IPS-18a (cell line): ENCODE measurements around the gene LYPD4.
"Not testable (repeated sequence)": the region's sequence is repeated elsewhere in the genome, so short reads cannot be mapped to it uniquely, and the experiment has no call there.

Experiments used
- H3K27ac ChIP-seq: one replicate; pipeline ENCODE4 v1.5.1; 2013; ENCODE audit warnings: low read length
- H3K27me3 ChIP-seq: one replicate; pipeline ENCODE4 v1.6.1; 2013; ENCODE audit warnings: mild to moderate bottlenecking, low read length; ENCODE audit not compliant: control insufficient read depth, insufficient read depth
- H3K36me3 ChIP-seq: one replicate; pipeline ENCODE4 v1.6.1; 2013; ENCODE audit warnings: low read depth, low read length; ENCODE audit not compliant: control insufficient read depth
- H3K4me1 ChIP-seq: one replicate; pipeline ENCODE4 v1.6.1; 2013; ENCODE audit warnings: low read depth, low read length; ENCODE audit not compliant: control insufficient read depth
- H3K4me3 ChIP-seq: one replicate; pipeline ENCODE4 v1.5.1; 2013; ENCODE audit warnings: low read length
- H3K9ac ChIP-seq: one replicate; pipeline ENCODE4 v1.6.1; 2013; ENCODE audit warnings: mild to moderate bottlenecking, low read length, moderate library complexity
- H3K9me3 ChIP-seq: one replicate; pipeline ENCODE4 v1.6.1; 2013; ENCODE audit warnings: low read depth, low read length; ENCODE audit not compliant: control insufficient read depth

LYPD4 gene

DNA sequence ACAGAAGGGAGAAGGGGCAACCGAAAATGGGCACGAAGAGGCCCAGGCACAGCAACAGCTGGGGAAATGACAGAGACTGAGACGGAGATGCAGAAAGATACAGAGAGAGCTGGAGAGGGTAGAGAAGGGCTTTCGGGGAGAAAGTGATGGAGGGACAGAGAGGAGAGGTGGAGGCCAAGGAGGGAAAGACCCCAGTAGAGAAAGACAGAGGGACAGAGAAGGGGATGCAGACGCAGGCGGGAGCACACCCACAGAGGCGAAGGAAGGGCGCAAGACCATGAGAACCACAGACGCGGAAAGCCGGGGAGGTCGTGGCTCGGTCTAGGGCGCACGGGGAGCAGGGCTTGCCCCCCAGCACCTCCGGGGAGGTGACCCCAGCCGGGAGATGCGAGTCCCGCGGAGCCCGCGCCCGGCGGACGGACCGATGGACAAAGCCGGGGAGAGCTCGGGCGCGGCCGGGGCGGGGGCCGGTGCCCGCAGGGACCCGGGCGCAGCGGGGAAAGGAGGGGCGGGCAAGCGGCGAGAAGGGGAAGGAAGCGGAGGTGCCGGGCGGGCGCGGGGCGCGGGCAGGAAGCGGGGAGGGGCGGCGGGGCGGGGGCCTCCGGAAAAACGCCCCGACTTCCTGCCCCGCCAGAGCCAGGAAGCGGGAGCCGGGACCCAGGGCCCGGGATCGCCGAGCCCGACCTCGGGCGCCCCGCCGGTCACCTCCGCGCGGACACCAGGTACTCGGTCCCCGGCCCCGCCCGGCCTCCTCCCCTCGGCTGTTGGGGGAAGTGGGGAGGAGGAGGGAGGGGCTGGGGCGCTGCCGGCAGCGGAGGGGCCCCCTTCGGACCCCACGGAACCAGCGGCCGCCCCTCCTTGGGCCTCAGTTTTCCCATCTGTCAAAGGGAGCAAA is 38.3 kb upstream of the LYPD4 start, which contains the start of gene ARHGEF1:
Gene ARHGEF1, plus strand, starts transcription at position 617 of the 895 bp plus-strand sequence. CDS start 4,899 bp downstream, outside the sequence.
- Histone ChIP-seq H3K4me3 (peak within 1 kb of the TSS; percentile 79), H3K9me3 (no peaks in the 10 kb centered on the region), H3K27me3 (peaks cover 32% of the 10 kb centered on the region), H3K9ac (peak within 1 kb of the TSS; percentile 45), H3K4me1 (peaks cover 9% of the 10 kb centered on the region), H3K27ac (no peak within 1 kb of the TSS), H3K36me3 (no peaks in the 10 kb centered on the region)

DNA sequence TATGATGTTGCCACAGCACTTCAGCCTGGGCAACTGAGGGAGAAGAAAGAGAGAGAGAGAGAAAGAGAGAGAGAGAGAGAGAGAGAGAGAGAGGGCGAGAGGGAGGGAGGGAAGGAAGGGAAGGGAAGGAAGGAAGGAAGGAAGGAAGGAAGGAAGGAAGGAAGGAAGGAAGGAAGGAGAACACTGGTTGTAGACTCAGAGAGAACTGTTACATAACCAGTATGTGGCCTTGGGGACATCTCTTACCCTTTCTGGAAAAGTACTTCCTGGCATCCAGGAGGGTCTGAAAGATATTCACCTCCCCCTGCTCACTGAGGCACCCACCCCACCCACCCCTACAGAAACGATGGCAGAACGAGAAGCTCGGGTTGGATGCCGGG is 35.8 kb upstream of the LYPD4 start:
- no peak overlapping the region for H3K4me3 ChIP-seq
- H3K27ac ChIP-seq, result no peak overlapping the region

DNA sequence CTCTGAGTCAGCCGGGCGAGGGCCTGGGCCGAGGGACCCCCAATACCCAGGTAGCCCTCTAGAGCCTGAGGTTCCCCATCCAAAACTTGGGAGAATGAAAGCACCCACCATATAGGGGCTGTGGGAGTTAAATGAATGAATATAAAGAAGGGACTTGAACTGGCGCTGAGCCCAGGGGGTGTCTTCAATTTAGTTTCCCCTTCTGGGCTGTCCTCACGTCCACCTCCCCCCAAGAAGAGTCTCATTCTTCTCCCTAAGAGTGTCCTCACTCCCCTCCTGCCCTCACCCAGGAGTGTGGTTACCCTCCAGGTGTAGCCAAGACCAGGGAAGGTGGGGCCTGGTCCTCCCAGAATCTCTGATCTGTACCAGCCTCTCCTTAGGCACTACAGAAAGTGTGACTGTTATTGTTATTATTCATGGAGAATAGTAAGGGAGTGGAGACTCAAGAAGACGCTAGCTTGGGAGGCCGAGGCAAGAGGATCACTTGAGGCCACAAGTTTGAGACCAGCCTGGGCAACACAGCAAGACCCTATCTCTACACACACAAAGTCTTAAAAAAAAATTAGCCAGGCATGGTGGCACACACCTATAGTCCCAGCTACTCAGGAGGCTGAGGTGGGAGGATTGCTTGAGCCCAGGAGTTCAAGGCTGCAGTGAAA is 35.3 kb upstream of the LYPD4 start:
- no peaks in the 10 kb centered on the region for H3K36me3 ChIP-seq
- no peaks in the 10 kb centered on the region for H3K4me1 ChIP-seq
- peaks cover 32% of the 10 kb centered on the region for H3K27me3 ChIP-seq
- H3K4me3 ChIP-seq, result no peak overlapping the region
- no peak overlapping the region for H3K9ac ChIP-seq
- no peak overlapping the region for H3K27ac ChIP-seq
- no peaks in the 10 kb centered on the region for H3K9me3 ChIP-seq

More for the DNA sequence above, 35.8 kb upstream of the LYPD4 start:
- H3K4me1 ChIP-seq, result no peaks in the 10 kb centered on the region
- H3K36me3 ChIP-seq, result no peaks in the 10 kb centered on the region
- H3K9ac ChIP-seq, result no peak overlapping the region
- no peaks in the 10 kb centered on the region for H3K9me3 ChIP-seq
- H3K27me3 ChIP-seq, result peaks cover 32% of the 10 kb centered on the region

DNA sequence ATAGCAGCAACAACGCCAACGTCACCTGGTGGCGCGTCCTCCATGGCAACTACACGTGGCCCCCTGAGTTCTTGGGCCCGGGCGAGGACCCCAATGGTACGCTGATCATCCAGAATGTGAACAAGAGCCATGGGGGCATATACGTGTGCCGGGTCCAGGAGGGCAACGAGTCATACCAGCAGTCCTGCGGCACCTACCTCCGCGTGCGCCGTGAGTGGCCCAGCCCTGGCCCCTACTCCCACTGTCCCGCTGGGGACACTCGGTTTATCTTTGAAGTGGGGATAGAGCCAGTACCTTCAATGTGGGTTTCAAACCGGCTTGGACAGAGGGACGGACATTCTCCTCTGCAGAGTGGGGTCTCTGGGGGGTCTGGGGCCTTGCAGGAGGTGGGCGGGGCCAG is 34.6 kb upstream of the LYPD4 start:
- peaks cover 32% of the 10 kb centered on the region for H3K27me3 ChIP-seq
- no peaks in the 10 kb centered on the region for H3K36me3 ChIP-seq
- H3K9ac ChIP-seq, result no peak overlapping the region
- H3K4me3 ChIP-seq, result no peak overlapping the region
- H3K4me1 ChIP-seq, result no peaks in the 10 kb centered on the region
- no peaks in the 10 kb centered on the region for H3K9me3 ChIP-seq
- no peak overlapping the region for H3K27ac ChIP-seq

DNA sequence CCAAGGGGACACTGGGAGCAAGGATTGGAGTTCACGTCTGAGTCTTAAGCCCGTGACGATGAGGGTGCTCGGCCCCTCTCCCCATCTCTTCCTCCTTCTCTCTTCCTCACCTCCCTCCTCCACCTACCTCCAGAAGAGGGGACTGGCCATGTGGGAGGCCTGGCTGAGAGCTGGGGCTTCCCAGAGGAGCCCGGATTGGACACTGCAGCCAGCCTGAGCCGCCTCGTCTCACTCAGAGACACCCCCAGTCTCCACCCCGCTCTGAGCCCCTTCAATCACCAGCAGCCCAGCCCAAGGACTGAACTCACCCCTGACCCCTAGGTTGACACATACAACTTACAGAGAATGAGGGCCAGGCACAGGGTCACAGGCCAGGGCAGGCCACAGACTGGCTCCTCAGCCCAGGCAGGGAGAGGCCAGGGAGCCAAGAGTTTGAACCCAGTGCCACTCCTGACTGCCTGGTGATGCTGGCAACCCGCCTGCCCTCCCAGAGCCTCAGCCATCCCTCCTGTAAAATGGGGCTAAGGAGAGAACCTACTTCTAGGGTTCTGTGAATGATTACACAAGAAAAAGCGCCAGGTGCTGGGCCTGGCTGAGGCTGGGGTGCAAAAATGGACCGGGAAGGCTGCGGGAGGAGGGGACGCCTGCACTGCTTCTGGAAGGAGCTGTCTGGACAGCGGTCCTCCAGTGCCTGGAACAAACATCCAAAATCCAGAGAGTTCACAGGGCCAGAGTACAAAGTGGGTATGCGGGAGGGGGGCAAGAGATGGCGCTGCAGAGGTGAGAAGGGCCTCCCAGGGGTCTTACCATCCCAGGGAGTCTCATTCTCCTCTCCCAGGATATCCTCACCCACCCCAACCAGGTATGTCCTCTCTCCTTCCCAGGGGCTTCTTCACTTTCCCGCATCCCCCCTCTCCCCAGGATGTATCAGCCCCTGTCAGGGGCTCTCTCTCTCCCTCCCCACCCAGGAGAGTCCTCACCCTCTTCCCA is 33.7 kb upstream of the LYPD4 start:
- H3K36me3 ChIP-seq, result no peaks in the 10 kb centered on the region
- no peaks in the 10 kb centered on the region for H3K9me3 ChIP-seq
- H3K9ac ChIP-seq, result no peak overlapping the region
- H3K4me3 ChIP-seq, result no peak overlapping the region
- peaks cover 26% of the 10 kb centered on the region for H3K27me3 ChIP-seq
- H3K27ac ChIP-seq, result no peak overlapping the region
- H3K4me1 ChIP-seq, result no peaks in the 10 kb centered on the region

DNA sequence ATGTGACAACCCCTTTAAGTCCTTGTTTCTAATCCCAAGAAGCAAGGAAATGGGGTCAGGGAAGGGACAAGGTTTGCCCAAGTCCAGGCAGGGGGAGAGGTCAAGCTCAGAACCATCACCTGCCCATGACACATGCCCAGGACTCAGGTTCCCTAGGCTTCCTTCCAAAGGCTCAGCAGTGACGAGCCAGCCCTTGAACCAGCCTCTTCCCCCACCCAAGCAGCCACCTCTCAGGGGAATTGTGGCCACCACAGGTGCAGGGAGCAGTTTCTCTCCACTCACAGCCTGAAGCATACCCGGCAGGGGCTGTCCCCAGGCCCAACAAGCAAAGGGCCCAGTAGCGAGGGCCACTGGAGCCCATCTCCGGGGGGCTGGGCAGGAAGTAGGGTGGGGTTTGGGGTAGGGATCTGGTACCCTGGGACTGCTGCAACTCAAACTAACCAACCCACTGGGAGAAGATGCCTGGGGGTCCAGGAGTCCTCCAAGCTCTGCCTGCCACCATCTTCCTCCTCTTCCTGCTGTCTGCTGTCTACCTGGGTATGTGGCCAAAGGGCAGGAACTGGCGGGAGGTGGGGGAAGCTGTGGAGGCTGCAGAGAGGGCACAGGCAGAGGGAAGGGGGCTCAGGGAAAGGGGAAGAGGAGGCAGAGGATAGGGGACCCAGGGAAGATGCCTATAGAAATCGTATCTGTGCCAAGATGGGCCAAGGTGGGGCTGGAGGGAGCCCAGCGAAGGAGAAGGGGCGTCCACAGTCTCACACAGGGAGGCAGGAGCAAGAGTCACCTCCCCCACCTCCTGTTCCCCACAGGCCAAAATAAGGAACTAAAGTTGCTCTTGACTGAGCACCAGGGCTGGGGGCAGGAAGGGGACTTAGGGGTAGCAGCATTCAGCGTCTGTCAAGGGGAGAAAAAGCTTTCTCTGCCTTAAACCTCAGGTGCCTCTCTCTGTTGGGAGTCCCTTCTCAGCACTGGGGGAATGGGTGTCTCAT is 32.7 kb upstream of the LYPD4 start, which contains the start of gene CD79A:
Gene CD79A, plus strand, starts transcription at position 433 of the 986 bp plus-strand sequence. Its CDS starts 26 bp downstream, at position 459.
- H3K27me3 ChIP-seq, result peaks cover 15% of the 10 kb centered on the region
- H3K9ac ChIP-seq, result no peak within 1 kb of the TSS
- H3K9me3 ChIP-seq, result no peaks in the 10 kb centered on the region
- no peak within 1 kb of the TSS for H3K27ac ChIP-seq
- no peaks in the 10 kb centered on the region for H3K4me1 ChIP-seq
- H3K4me3 ChIP-seq, result no peak within 1 kb of the TSS
- H3K36me3 ChIP-seq, result no peaks in the 10 kb centered on the region

DNA sequence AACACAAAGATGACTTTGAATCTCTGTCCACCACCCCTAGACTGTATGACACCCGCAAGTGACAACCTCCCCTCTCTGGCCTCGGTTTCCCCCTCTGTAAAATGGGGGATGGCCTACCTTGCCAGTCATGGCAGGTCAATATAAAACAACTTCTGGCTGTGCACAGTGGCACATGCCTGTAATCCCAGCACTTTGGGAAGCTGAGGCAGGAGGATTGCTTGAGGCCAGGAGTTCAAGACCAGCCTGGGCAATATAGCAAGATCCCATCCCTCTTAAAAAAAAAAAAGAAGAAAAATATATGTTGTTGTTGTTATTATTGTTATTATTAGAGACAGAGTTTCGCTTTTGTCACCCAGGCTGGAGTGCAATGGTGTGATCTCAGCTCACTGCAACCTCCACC is 31.5 kb upstream of the LYPD4 start:
- H3K9me3 ChIP-seq, H3K36me3 ChIP-seq, H3K4me3 ChIP-seq, H3K27me3 ChIP-seq, H3K9ac ChIP-seq, H3K27ac ChIP-seq, H3K4me1 ChIP-seq: not testable (repeated sequence)

DNA sequence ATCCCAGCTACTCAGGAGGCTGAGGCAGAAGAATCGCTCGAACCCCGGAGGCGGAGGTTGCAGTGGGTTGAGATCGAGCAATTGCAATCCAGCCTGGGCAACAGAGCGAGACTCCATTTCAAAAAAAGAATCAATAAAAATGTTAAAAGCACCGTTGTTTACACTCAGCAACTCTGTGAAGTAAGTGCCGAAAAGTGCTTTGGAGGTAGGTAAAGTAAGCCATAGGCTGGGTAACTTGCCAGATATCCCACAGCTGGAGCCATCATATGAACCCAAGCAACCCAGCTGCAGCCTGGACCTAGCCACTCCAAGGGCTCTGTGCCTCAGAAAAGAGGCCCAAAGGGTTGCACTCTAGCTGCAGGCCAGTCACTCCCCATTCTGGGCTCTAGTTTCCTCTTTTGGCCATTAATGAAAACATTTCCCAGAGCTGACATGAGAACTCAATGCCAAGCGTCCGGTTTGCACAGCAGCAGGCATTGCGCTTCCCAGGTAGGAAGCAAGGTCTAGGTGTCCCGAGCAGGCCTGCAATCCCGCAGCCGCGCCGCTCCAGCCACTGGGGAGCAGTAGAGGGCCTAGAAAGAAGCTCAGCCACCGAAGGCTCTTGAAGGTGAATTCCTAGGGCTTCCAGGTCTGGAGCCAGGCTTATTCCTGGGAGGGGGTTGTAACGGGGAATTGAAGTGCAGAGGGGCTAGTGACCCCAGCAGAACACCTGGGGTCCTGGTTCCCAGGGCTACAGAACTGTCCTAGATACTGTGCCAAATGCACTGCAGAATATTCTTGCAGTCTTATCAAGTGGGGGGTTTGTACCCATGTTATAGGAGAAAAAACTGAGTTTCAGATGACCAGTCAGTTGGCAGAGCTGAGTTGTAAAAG is 28.5 kb upstream of the LYPD4 start:
- Histone ChIP-seq H3K9ac (no peak overlapping the region), H3K4me3 (no peak overlapping the region), H3K4me1 (no peaks in the 10 kb centered on the region), H3K9me3 (no peaks in the 10 kb centered on the region), H3K27ac (no peak overlapping the region), H3K27me3 (no peaks in the 10 kb centered on the region), H3K36me3 (peaks cover 38% of the 10 kb centered on the region)

DNA sequence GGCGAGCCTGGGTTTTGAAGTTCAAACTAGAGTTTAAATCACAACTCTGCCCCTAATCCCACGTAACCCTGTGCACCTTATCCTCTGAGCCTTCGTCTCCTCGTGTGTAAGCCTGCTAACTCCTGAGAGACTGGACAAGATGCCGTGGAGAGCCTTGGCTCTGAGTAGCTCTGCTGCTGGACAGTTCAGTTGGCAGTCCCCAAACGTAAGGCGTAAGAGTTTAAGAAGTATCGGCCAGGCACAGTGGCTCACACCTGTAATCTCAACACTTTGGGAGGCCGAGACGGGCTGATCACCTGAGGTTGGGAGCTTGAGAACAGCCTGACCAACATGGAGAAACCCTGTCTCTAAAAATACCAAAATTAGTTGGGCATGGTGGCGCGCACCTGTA is 27.9 kb upstream of the LYPD4 start:
- no peak overlapping the region for H3K4me3 ChIP-seq
- no peak overlapping the region for H3K9ac ChIP-seq
- H3K27me3 ChIP-seq, result no peaks in the 10 kb centered on the region
- no peaks in the 10 kb centered on the region for H3K4me1 ChIP-seq
- H3K36me3 ChIP-seq, result peaks cover 44% of the 10 kb centered on the region
- H3K9me3 ChIP-seq, result no peaks in the 10 kb centered on the region
- H3K27ac ChIP-seq, result no peak overlapping the region
